ENCODE measurements around the gene SH2D1B. TPM values are rescaled to one million over a fixed set of nuclear protein-coding genes. Genes with fewer than 3 reads are reported as not detected.

The SH2D1B gene
- total RNA-seq, 4 donors from 2014 or later: 0.22 to 0.68 TPM; not detected in 2

- no peak for TF ChIP-seq CTCF (IDR thresholded peaks at IDR 0.05; ENCODE audit: low read depth)
Observed at GRCh38 chr1:162364498-162364897, 47.4 kb downstream of the SH2D1B start.

- TF ChIP-seq CTCF (IDR thresholded peaks at IDR 0.05; ENCODE audit: low read depth): no peak
Observed at GRCh38 chr1:162363823-162364222, 48.1 kb downstream of the SH2D1B start.

- no peak for TF ChIP-seq CTCF (IDR thresholded peaks at IDR 0.05; ENCODE audit: low read depth)
Observed at GRCh38 chr1:162361349-162361748, 50.6 kb downstream of the SH2D1B start.

- no peak for TF ChIP-seq CTCF (IDR thresholded peaks at IDR 0.05; ENCODE audit: low read depth)
Observed at GRCh38 chr1:162360874-162361260, 51.1 kb downstream of the SH2D1B start.

GRCh38 chr1:162360237-162360873 is 51.6 kb downstream of the SH2D1B start:
- no peak for TF ChIP-seq CTCF (IDR thresholded peaks at IDR 0.05; ENCODE audit: low read depth)

- TF ChIP-seq CTCF (IDR thresholded peaks at IDR 0.05; ENCODE audit: low read depth): no peak
Observed at GRCh38 chr1:162359523-162360236, 52.3 kb downstream of the SH2D1B start.

- TF ChIP-seq CTCF (IDR thresholded peaks at IDR 0.05; ENCODE audit: low read depth): no peak
Observed at GRCh38 chr1:162358928-162359327, 53.0 kb downstream of the SH2D1B start.
